ENCODE measurements around the gene FOXL2.

The FOXL2 gene

GRCh38 chr3:138914870-138915502 is 32.0 kb downstream of the FOXL2 start:
- Histone ChIP-seq H3K27me3 (no peaks in the 10 kb centered on the region), H3K36me3 (no peaks in the 10 kb centered on the region), H3K4me1 (no peaks in the 10 kb centered on the region), H3K4me3 (ENCODE audit: low read depth, low read length) (peak overlapping the region; percentile 82), H3K9me3 (no peaks in the 10 kb centered on the region)
- no peak for DNase-seq
- TF ChIP-seq, protein P1, sequence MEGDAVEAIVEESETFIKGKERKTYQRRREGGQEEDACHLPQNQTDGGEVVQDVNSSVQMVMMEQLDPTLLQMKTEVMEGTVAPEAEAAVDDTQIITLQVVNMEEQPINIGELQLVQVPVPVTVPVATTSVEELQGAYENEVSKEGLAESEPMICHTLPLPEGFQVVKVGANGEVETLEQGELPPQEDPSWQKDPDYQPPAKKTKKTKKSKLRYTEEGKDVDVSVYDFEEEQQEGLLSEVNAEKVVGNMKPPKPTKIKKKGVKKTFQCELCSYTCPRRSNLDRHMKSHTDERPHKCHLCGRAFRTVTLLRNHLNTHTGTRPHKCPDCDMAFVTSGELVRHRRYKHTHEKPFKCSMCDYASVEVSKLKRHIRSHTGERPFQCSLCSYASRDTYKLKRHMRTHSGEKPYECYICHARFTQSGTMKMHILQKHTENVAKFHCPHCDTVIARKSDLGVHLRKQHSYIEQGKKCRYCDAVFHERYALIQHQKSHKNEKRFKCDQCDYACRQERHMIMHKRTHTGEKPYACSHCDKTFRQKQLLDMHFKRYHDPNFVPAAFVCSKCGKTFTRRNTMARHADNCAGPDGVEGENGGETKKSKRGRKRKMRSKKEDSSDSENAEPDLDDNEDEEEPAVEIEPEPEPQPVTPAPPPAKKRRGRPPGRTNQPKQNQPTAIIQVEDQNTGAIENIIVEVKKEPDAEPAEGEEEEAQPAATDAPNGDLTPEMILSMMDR (IDR thresholded peaks at IDR 0.05; ENCODE audit: low read depth, low read length), result no peak

DNA sequence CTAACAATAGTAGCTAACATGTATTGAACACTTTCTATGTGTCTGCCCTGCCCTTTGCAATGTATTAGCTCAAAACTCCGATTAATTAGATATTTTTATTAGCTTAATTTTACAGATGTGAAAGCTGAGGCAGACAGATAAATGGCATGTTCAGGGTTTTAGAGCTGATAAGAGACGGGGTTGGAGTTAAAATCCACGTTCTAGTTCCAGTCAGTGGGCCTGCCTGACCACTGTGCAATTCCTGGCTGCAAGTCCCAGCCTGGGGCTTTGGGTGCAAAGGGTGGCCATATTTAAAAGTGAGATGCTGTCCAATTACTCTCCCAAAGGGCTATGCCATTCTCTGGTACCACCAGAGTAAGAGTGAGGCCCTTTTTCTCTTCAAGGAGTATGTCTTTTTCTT is 33.2 kb downstream of the FOXL2 start:
- H3K4me3 ChIP-seq (ENCODE audit: low read depth, low read length), result no peak overlapping the region
- no peaks in the 10 kb centered on the region for H3K27me3 ChIP-seq
- H3K4me1 ChIP-seq, result no peaks in the 10 kb centered on the region
- no peaks in the 10 kb centered on the region for H3K9me3 ChIP-seq
- no peaks in the 10 kb centered on the region for H3K36me3 ChIP-seq
- no peak for DNase-seq
- TF ChIP-seq, protein P1 (IDR thresholded peaks at IDR 0.05; ENCODE audit: low read depth, low read length), result no peak

DNA sequence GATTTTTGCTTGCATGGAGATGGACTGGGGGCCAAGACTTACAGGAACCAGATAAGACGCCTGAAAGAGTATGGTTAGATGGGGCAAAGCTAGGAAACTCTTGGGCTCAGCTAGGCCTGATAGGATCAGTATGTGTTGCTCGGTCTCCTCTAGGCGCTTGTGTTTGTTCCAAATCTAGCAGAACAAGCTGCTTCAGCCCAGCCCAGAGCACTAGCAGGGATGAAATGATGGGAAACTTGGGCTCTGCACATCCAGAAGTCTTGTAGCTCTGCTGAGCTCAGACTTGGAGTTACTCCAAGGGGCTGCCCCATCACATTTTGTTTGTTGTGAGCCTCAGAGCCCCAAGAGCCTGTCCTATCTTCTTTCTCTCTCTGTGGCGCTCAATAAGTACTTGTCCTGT is 34.7 kb downstream of the FOXL2 start:
- no peak for DNase-seq
- H3K4me1 ChIP-seq, result no peaks in the 10 kb centered on the region
- no peaks in the 10 kb centered on the region for H3K9me3 ChIP-seq
- TF ChIP-seq, protein P1 (IDR thresholded peaks at IDR 0.05; ENCODE audit: low read depth, low read length), result no peak
- H3K27me3 ChIP-seq, result no peaks in the 10 kb centered on the region
- H3K4me3 ChIP-seq (ENCODE audit: low read depth, low read length), result no peak overlapping the region
- no peaks in the 10 kb centered on the region for H3K36me3 ChIP-seq

DNA sequence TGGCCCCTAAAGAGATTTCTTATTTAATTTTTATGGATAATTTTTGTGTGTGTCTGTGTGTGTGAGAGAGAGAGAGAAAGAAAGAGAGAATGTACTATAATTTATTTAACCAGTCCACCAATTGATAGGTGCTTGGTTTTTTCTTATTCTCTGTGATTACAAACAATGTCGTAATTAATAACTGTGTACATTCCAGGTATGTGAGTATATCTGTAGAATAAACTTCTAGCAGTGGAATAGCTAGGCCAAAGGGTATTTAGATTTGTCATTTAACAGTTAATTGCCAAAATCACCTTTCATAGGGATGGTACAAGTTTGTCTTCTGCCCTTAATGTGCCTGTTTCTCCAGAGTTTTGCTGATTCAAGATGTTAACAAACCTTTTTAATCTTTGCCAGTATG is 35.3 kb downstream of the FOXL2 start:
- no peaks in the 10 kb centered on the region for H3K4me1 ChIP-seq
- no peaks in the 10 kb centered on the region for H3K9me3 ChIP-seq
- no peaks in the 10 kb centered on the region for H3K36me3 ChIP-seq
- H3K4me3 ChIP-seq (ENCODE audit: low read depth, low read length), result no peak overlapping the region
- no peak for DNase-seq
- TF ChIP-seq, protein P1 (IDR thresholded peaks at IDR 0.05; ENCODE audit: low read depth, low read length), result no peak
- H3K27me3 ChIP-seq, result no peaks in the 10 kb centered on the region

DNA sequence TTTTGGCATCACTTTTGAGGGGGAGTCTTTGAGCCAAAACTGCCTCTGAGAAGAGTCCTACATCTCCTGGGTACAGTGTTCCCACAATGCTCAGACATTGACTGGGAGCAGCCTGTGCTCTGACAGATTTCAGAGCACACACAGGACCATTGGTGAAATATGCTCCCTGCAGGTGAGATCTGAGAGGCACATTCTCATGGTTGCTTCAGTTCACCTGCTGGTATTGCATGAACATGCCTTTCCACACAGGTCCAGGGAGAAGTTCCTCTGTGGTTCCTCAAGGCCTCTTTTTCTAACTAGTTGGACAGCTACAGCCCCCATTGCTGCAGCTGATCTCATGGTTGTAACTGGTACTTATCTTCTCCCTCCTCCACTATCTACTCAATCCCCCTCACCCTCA is 37.0 kb downstream of the FOXL2 start:
- no peaks in the 10 kb centered on the region for H3K4me1 ChIP-seq
- no peaks in the 10 kb centered on the region for H3K27me3 ChIP-seq
- no peak for DNase-seq
- no peaks in the 10 kb centered on the region for H3K9me3 ChIP-seq
- TF ChIP-seq, protein P1 (IDR thresholded peaks at IDR 0.05; ENCODE audit: low read depth, low read length), result no peak
- H3K4me3 ChIP-seq (ENCODE audit: low read depth, low read length), result no peak overlapping the region
- H3K36me3 ChIP-seq, result no peaks in the 10 kb centered on the region

DNA sequence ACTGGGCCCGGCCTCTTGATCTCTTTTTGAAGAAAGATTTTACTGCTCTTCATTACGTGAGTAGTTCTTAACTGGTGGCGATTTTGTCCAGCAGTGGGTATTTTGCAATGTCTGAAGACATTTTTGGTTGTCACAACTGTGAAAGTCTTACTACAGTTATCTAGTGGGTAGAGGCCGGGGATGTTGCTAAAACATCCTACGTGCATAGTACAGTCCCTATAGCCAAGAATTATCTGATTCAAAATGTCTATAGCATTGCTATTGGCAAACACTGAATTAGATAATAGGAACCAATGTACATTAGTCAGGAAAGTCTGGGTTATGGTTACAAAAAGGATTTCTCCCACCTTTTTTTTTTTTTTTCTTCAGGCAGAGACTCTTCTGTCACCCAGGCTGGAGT is 38.1 kb downstream of the FOXL2 start:
- no peaks in the 10 kb centered on the region for H3K27me3 ChIP-seq
- H3K36me3 ChIP-seq, result no peaks in the 10 kb centered on the region
- no peaks in the 10 kb centered on the region for H3K9me3 ChIP-seq
- no peak overlapping the region for H3K4me3 ChIP-seq (ENCODE audit: low read depth, low read length)
- DNase-seq, result no peak
- no peaks in the 10 kb centered on the region for H3K4me1 ChIP-seq
- TF ChIP-seq, protein P1 (IDR thresholded peaks at IDR 0.05; ENCODE audit: low read depth, low read length), result no peak
